GM18520 (cell line): ENCODE results near the gene S100A9.

Source experiments
- ATAC-seq: cut with Tn5 transposase; IDR thresholded peaks from one replicate; pipeline ENCODE4 v1.9.1; 2021; ENCODE audit not compliant: unreplicated experiment

The S100A9 gene

GRCh38 chr1:153387001-153387400 is 29.3 kb downstream of the S100A9 start:
- no peak for ATAC-seq

- no peak for ATAC-seq
Measured at GRCh38 chr1:153387785-153388184, 30.1 kb downstream of the S100A9 start.

- ATAC-seq = no peak
Measured at GRCh38 chr1:153389401-153389800, 31.7 kb downstream of the S100A9 start.

GRCh38 chr1:153389973-153390879 is 32.6 kb downstream of the S100A9 start:
- ATAC-seq = no peak

DNA sequence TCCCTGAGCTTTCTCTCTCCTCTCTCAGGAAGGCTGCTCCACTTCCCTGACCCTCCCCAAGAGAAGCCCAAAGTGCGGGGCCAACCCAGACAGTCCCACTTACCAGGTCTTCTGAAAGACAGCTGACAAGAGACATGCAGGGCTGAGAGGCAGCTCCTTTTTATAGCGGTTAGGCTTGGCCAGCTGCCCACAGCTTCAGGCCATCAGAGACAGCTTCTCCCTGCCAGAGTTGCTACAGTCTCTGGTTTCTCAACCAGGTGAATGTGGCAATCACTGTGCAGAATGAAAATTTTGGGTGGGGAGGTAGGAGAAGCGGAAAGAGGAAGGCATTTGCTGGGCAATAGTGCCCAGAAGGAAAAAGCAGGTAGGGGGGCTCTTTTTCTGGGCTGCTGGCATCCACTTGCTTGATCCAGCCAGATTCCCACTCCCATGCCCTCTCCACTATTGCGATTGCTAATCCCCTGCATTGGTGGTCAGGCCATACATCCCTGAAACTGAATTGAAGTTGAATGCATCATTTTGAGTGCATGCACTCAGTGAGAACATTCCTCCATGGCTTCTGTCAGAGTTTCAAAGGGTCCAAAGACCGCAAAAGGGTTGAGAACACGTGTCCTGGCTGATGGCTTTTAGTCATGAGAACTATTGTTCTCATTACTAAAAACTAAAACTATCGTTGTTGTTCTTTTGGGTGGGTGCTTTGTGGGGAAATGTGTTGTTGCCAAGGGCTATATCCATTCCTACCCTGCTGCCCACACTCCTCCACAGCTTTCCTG is 33.5 kb downstream of the S100A9 start, which contains the start of gene S100A8:
Gene S100A8, minus strand, starts transcription at position 136 of the 773 bp plus-strand sequence. CDS start 538 bp downstream, outside the sequence.
- ATAC-seq = no peak

DNA sequence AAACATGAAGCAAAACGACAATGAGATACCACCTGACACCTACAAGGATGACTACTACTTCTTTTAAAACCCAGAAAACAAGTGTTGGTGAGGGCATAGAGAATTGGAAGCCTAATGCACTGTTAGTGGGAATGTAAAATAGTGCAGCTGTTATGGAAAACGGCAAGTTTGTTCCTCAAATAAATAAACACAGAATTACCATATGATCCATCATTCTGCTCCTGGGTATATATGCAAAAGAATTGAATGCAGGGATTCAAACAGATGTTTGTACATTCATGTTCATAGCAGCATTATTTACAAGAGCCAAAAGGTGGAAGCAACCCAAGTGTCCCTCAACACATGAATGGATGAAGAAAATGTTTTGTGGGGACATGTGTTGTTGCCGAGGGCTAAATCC is 34.6 kb downstream of the S100A9 start:
- no peak for ATAC-seq

DNA sequence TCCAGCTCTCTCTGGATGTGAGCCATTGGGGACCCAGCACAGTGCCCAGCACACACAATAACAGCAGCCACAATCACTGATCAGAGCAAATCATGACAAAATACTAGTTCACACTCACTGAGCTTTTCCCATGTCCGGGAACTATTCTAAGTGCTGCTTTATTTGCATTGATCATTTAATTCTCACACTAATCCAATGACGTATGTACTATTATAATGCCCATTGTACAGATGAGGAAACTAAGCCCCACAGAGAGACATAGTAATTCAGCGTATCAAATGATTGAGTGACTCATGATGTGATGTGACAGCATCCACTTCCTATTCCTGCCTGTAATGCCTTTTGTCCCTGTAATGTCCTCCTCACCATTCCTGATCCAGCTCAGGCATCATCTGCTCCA is 35.2 kb downstream of the S100A9 start:
- no peak for ATAC-seq

GRCh38 chr1:153393926-153394325 is 36.3 kb downstream of the S100A9 start:
- no peak for ATAC-seq

GRCh38 chr1:153394391-153394790 is 36.7 kb downstream of the S100A9 start:
- ATAC-seq = no peak

DNA sequence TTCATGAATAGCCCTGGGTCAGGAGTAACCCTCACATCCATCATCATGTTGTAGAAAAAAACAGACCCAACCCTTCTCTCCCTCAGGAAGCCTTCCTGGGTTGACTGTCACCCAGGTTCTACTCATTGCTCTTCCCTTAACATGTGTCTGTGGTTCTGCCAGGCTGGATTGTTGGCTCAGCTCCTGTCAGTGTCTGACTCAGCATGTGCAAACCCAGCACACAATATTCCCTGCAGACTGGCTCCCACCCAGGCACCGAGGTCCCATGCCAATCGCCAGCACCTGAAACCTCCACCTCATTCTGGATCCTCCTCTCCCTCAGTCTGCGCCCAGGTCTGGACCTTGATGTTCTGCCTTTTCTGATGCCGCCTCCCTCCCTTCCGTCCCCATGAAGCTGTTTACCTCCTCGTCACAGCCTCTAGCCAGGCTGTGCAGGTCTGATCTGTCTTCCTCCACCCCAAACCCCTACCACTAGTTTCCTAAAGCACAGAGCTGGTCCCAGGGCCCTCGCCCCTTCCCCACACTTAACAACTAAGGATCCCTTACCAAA is 37.6 kb downstream of the S100A9 start:
- no peak for ATAC-seq

DNA sequence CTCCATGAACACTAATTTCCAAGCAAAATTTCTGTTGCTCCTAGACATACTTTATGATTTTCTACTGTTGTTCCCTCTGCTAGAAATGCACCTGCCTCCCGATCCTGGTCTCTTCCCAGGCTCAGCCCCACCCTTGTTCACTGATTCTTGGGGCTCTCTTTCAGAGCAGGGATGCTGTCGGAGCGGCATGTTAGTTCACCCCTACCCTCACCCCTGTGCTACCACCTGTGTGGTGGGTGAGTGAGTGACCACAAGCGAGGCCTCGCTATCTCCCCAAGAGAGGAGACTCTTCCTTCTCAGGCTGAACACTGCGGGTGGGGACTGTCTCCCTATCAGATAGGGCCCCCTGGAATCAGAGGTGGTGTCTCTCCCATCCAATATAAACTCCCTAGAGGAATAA is 38.1 kb downstream of the S100A9 start:
- ATAC-seq = no peak

- no peak for ATAC-seq
Measured at GRCh38 chr1:153396461-153396860, 38.8 kb downstream of the S100A9 start.

DNA sequence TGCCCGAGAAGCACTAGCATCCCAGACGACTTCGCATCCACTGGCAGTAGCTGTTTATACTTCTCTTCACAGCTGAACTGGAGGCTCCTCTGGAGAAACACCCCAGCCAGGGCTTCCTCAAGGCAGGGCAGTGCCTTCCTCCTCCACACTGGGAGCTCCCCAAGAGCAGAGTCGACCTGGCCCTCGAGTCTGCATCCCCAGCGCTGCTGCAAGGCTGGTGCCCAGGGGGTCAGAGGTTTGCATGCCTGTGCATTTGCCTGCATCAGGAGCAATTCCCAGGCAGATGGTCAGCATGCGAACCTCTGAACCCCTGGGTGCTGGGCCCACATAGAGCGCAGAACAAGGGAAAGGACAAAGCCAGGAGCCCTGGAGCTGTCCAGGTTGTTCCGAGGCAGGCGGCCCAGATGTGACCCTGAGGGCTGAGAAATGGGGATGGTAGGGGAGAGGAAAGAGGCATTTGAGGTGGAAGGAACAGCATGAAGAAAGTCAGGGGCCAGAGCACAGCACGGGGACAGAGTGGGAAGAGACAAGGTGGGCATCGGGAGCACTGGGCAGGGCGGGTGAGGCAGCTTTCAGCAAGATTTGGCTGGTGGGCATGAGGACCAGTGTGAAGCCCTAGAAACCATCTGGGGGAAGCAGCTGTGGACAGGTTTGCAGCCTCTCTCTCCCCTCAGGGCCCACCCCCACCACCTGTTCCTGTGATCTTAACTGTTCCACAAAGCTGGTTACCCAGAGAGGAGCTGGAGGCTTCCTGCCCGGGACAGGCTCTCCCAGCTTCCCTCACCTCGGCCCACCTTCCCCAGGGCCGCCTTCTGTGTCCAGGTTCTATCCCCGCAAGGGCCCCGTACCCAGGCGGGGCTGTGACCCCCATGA is 39.6 kb downstream of the S100A9 start:
- no peak for ATAC-seq

- ATAC-seq = no peak
Measured at GRCh38 chr1:153397924-153398651, 40.4 kb downstream of the S100A9 start.

DNA sequence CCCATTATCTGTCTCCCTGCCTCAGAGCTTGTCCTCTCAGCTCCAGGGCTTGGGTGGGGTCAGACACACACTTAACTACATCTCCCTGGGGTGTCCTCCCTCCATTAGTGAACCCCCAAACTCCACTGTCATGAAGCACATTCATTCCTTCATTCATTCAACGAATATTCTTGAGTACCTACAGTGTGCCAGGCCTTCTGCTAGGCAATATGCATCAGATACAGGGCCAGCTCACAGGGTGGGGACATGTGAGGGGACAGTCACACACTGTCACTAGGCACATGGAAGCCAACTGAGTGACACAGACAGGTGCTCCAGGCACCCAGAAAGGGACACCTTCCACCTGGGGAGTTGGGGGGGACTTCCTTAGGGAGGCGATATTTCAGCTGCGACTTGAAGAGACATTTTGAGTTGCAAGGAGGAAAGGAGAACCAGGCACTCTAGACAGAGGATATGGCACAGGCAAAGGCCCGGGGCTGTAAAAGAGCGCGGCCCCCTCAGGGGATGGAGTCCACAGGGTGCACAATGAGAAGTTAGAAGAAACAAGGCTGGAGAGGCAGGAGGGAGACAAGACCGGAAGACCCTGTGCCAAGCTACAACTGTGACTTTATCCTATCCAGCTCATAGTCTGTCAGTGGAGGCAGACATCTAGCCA is 41.9 kb downstream of the S100A9 start:
- ATAC-seq = no peak

DNA sequence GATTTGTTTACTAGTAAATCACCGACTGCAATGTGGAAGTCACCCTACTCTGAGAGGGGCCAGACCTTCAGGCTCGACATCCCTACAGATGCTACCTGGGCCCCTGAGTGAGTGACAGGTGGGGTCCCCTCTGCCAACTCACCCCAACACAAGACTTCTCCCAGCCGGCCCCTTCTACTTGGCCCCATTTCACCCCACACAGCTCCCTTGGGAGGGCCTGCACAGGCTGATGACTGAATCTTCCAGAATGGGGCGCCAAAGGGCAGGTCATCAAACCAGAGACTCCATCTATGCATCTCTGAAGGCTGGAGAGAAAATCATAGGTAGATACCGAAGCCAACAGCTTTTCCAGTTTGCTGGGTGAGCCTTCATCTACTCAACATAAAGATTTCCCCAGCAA is 42.6 kb downstream of the S100A9 start:
- no peak for ATAC-seq

- no peak for ATAC-seq
Measured at GRCh38 chr1:153401461-153401860, 43.8 kb downstream of the S100A9 start.

DNA sequence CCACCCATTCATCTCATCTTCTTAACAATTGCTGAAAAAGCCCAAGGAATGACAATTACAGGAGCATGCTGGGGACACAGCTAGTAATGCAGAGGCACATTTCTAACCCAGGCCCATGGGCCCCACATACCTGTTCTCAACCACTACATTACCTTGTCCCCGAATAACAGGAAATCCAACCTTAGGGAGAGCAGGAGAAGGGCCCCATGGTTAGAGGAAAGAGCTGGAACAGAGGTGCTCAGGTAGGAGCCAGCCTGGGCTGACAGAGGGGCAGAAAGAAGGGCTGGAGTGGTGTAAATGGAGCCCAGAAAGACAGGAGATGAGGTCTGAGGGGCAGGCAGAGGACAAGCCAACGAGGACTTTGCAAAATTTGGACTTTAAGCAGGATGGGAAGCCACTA is 44.6 kb downstream of the S100A9 start:
- no peak for ATAC-seq

DNA sequence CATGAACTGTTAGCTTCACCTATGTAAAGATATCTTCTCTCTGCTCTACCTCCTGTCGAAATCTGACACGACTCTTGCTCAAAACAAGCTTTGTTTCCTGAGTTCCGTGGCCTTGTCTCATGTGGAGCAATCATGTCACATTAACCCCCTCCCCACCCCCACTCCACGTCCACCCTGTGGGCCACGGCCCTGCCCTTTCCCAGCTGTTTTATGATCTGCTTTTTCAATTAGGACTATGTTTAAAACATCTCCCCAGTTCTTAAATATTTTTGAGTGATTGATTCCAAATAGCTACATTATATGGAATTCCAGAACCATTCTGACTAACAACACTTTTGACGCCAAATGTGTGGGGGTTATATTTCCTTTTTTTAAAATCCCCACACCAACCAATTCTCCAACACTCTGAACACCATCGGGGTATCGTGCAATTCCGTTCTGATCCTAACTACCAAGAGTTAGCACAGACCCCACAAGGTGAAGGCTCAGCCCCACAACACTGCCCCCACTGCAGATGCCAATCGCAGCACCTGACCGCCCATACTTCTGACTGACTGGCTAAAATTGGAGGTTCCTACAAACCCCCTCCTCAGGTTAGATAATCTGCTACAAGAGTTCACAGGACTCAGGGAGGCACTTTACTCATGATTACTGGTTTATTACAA is 45.9 kb downstream of the S100A9 start:
- no peak for ATAC-seq
